Measurements from ENCODE around the gene LRRC75A.

The LRRC75A gene

DNA sequence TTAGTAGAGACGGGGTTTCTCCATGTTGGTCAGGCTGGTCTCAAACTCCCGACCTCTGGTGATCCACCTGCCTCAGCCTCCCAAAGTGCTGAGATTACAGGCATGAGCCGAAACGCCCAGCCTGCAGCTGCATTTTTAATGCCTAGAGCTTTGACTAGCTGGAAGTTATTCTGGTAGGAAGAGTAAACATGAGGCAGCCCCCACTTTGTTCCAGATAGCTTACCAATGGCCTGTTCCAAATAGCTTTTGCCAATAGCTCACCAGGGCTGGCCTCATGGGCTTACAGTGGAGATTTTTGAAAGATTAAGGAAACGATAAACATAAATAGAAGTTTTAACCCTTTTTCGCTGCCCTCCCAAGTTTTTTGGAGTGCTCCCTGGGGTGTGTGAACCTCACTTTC, 66.8 kb downstream of the LRRC75A start:
- H3K27me3 ChIP-seq (ENCODE audit: control insufficient read depth, insufficient read depth, low read length, poor library complexity, severe bottlenecking) = no peaks in the 10 kb centered on the region
- WGBS, 2 experiments = 77 to 78% methylated on average over 6 of the region's 6 CpGs
- H3K4me1 ChIP-seq (ENCODE audit: control insufficient read depth, insufficient read depth, low read length) = no peaks in the 10 kb centered on the region
- no peaks in the 10 kb centered on the region for H3K36me3 ChIP-seq (ENCODE audit: control insufficient read depth, insufficient read depth, low read length)
- no peaks in the 10 kb centered on the region for H3K9me3 ChIP-seq (ENCODE audit: control insufficient read depth, low read length)
- no peak overlapping the region for H3K27ac ChIP-seq (ENCODE audit: insufficient read depth, low read depth, low read length, poor library complexity, severe bottlenecking)
- H3K4me3 ChIP-seq (ENCODE audit: insufficient read depth, low read depth, low read length) = no peak overlapping the region

DNA sequence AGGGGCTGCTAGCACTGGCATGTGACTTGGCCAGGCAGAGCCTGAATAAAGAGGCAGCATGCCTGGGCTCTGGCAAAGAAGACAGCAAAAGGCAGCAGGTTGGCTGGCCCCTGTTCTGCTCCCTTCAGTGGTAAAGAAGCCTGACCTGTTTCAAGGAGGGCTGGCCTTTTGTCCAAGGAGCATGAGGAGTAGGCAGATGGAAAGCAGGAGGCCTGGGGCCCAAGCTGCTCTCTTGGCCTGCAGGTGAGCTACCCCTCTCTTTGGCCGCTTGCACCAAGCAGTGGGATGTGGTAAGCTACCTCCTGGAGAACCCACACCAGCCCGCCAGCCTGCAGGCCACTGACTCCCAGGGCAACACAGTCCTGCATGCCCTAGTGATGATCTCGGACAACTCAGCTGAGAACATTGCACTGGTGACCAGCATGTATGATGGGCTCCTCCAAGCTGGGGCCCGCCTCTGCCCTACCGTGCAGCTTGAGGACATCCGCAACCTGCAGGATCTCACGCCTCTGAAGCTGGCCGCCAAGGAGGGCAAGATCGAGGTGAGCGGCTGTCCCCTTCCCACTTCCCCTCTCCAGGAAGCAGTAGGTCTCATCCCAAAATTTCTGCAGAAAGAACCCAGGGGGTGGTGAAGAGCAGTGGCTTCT, 68.6 kb downstream of the LRRC75A start:
- no peaks in the 10 kb centered on the region for H3K36me3 ChIP-seq (ENCODE audit: control insufficient read depth, insufficient read depth, low read length)
- peaks cover 8% of the 10 kb centered on the region for H3K4me1 ChIP-seq (ENCODE audit: control insufficient read depth, insufficient read depth, low read length)
- no peaks in the 10 kb centered on the region for H3K27me3 ChIP-seq (ENCODE audit: control insufficient read depth, insufficient read depth, low read length, poor library complexity, severe bottlenecking)
- H3K9me3 ChIP-seq (ENCODE audit: control insufficient read depth, low read length) = no peaks in the 10 kb centered on the region
- 92 to 93% methylated on average over 10 of the region's 10 CpGs for WGBS, 2 experiments
- no peak overlapping the region for H3K4me3 ChIP-seq (ENCODE audit: insufficient read depth, low read depth, low read length)
- H3K27ac ChIP-seq (ENCODE audit: insufficient read depth, low read depth, low read length, poor library complexity, severe bottlenecking) = no peak overlapping the region

DNA sequence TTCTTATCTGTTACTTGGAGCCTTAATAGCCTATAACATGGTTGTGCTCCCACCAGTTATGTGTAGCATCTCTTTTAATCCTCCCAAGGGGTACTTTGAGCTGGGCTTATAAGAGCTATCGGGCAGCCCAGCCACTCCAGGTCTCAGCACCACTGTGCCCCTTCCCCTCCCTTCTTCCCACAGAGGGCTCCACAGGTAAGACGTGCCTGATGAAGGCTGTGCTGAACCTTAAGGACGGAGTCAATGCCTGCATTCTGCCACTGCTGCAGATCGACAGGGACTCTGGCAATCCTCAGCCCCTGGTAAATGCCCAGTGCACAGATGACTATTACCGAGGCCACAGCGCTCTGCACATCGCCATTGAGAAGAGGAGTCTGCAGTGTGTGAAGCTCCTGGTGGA, 69.6 kb downstream of the LRRC75A start:
- no peaks in the 10 kb centered on the region for H3K36me3 ChIP-seq (ENCODE audit: control insufficient read depth, insufficient read depth, low read length)
- WGBS, 2 experiments = 88 to 91% methylated on average over 7 of the region's 7 CpGs
- no peaks in the 10 kb centered on the region for H3K9me3 ChIP-seq (ENCODE audit: control insufficient read depth, low read length)

GRCh38 chr17:16419929-16420271, 72.1 kb downstream of the LRRC75A start:
- no peaks in the 10 kb centered on the region for H3K36me3 ChIP-seq (ENCODE audit: control insufficient read depth, insufficient read depth, low read length)
- WGBS, 2 experiments = 94 to 95% methylated on average over 10 of the region's 10 CpGs
- peaks cover 8% of the 10 kb centered on the region for H3K4me1 ChIP-seq (ENCODE audit: control insufficient read depth, insufficient read depth, low read length)
- no peak overlapping the region for H3K4me3 ChIP-seq (ENCODE audit: insufficient read depth, low read depth, low read length)
- no peaks in the 10 kb centered on the region for H3K27me3 ChIP-seq (ENCODE audit: control insufficient read depth, insufficient read depth, low read length, poor library complexity, severe bottlenecking)
- no peak overlapping the region for H3K27ac ChIP-seq (ENCODE audit: insufficient read depth, low read depth, low read length, poor library complexity, severe bottlenecking)
- no peaks in the 10 kb centered on the region for H3K9me3 ChIP-seq (ENCODE audit: control insufficient read depth, low read length)

More for the DNA sequence above, 69.6 kb downstream of the LRRC75A start:
- H3K27ac ChIP-seq (ENCODE audit: insufficient read depth, low read depth, low read length, poor library complexity, severe bottlenecking) = no peak overlapping the region
- peaks cover 8% of the 10 kb centered on the region for H3K4me1 ChIP-seq (ENCODE audit: control insufficient read depth, insufficient read depth, low read length)
- no peaks in the 10 kb centered on the region for H3K27me3 ChIP-seq (ENCODE audit: control insufficient read depth, insufficient read depth, low read length, poor library complexity, severe bottlenecking)
- H3K4me3 ChIP-seq (ENCODE audit: insufficient read depth, low read depth, low read length) = no peak overlapping the region

DNA sequence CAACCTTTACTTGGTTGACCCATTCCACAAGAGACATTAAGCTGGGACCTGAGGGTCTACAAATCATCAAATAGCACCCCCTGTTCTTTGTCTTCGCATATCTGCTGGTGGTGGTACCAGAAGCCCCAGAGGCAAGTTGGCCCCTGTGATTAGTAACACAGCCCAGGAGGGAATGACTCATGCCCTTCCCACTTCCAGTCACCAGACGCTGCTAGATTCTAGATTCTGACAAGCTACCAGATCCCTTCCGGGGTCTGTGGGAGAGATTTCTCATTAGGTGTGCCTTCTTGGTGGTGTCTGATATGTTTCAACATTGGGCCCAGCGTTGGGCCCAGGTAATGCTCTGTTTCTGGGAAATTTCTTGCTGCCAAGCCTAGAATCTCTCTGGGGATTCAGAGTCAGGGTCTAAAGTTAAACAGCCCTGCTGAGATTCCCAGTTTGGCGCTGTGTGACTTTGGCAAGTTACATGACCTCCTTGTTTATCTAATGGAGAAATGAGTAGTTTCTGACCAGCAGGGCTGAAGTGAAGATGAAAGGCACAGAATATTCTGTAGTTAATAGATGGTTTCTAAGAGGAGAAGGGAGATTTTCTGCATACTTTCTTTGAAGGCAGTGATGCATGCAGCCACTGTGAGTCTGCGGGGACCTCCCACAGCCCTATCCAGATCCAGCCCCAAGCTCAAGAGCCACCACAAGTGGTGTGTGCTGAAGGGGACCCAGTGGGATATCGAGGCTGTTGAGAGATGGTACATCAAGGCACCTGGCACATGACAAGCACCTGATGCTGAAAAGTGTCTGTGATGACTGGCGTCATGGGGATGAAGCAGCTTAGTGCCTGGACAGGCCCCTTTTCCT, 72.7 kb downstream of the LRRC75A start:
- WGBS, 2 experiments = 83 to 86% methylated on average over 8 of the region's 8 CpGs

GRCh38 chr17:16418685-16419068, 73.3 kb downstream of the LRRC75A start:
- Histone ChIP-seq H3K4me3 (ENCODE audit: insufficient read depth, low read depth, low read length) (no peak overlapping the region), H3K36me3 (ENCODE audit: control insufficient read depth, insufficient read depth, low read length) (no peaks in the 10 kb centered on the region), H3K4me1 (ENCODE audit: control insufficient read depth, insufficient read depth, low read length) (peaks cover 8% of the 10 kb centered on the region), H3K9me3 (ENCODE audit: control insufficient read depth, low read length) (no peaks in the 10 kb centered on the region), H3K27ac (ENCODE audit: insufficient read depth, low read depth, low read length, poor library complexity, severe bottlenecking) (no peak overlapping the region), H3K27me3 (ENCODE audit: control insufficient read depth, insufficient read depth, low read length, poor library complexity, severe bottlenecking) (no peaks in the 10 kb centered on the region)
- 91 to 93% methylated on average over 1 of the region's 2 CpGs for WGBS, 2 experiments

More for the DNA sequence above, 72.7 kb downstream of the LRRC75A start:
- no peaks in the 10 kb centered on the region for H3K36me3 ChIP-seq (ENCODE audit: control insufficient read depth, insufficient read depth, low read length)
- H3K27me3 ChIP-seq (ENCODE audit: control insufficient read depth, insufficient read depth, low read length, poor library complexity, severe bottlenecking) = no peaks in the 10 kb centered on the region
- no peaks in the 10 kb centered on the region for H3K9me3 ChIP-seq (ENCODE audit: control insufficient read depth, low read length)
- H3K27ac ChIP-seq (ENCODE audit: insufficient read depth, low read depth, low read length, poor library complexity, severe bottlenecking) = no peak overlapping the region
- H3K4me3 ChIP-seq (ENCODE audit: insufficient read depth, low read depth, low read length) = no peak overlapping the region
- H3K4me1 ChIP-seq (ENCODE audit: control insufficient read depth, insufficient read depth, low read length) = peaks cover 8% of the 10 kb centered on the region

- Histone ChIP-seq H3K9me3 (ENCODE audit: control insufficient read depth, low read length) (no peaks in the 10 kb centered on the region), H3K36me3 (ENCODE audit: control insufficient read depth, insufficient read depth, low read length) (no peaks in the 10 kb centered on the region), H3K4me1 (ENCODE audit: control insufficient read depth, insufficient read depth, low read length) (peaks cover 8% of the 10 kb centered on the region), H3K4me3 (ENCODE audit: insufficient read depth, low read depth, low read length) (no peak overlapping the region), H3K27me3 (ENCODE audit: control insufficient read depth, insufficient read depth, low read length, poor library complexity, severe bottlenecking) (no peaks in the 10 kb centered on the region), H3K27ac (ENCODE audit: insufficient read depth, low read depth, low read length, poor library complexity, severe bottlenecking) (no peak overlapping the region)
- WGBS, 2 experiments = 88 to 94% methylated on average over 7 of the region's 7 CpGs
Observed at GRCh38 chr17:16417896-16418684, 73.9 kb downstream of the LRRC75A start.

DNA sequence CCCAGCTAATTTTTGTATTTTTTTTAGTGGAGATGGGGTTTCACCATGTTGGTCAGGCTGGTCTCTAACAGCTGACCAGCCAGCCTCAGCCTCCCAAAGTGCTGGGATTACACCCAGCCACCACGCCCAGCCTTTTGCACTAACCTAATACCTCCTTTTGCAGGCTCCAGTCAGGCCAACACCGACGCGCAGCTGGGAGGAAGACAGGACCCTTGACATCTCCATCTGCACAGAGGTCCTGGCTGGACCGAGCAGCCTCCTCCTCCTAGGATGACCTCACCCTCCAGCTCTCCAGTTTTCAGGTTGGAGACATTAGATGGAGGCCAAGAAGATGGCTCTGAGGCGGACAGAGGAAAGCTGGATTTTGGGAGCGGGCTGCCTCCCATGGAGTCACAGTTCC, 74.6 kb downstream of the LRRC75A start:
- no peak overlapping the region for H3K27ac ChIP-seq (ENCODE audit: insufficient read depth, low read depth, low read length, poor library complexity, severe bottlenecking)
- 91 to 95% methylated on average over 7 of the region's 7 CpGs for WGBS, 2 experiments
- H3K4me1 ChIP-seq (ENCODE audit: control insufficient read depth, insufficient read depth, low read length) = peaks cover 8% of the 10 kb centered on the region
- no peaks in the 10 kb centered on the region for H3K9me3 ChIP-seq (ENCODE audit: control insufficient read depth, low read length)
- H3K4me3 ChIP-seq (ENCODE audit: insufficient read depth, low read depth, low read length) = no peak overlapping the region
- H3K36me3 ChIP-seq (ENCODE audit: control insufficient read depth, insufficient read depth, low read length) = no peaks in the 10 kb centered on the region
- H3K27me3 ChIP-seq (ENCODE audit: control insufficient read depth, insufficient read depth, low read length, poor library complexity, severe bottlenecking) = no peaks in the 10 kb centered on the region

- no peak within 1 kb of the TSS for H3K27ac ChIP-seq (ENCODE audit: insufficient read depth, low read depth, low read length, poor library complexity, severe bottlenecking)
- no peak within 1 kb of the TSS for H3K4me3 ChIP-seq (ENCODE audit: insufficient read depth, low read depth, low read length)
- no peaks in the 10 kb centered on the region for H3K9me3 ChIP-seq (ENCODE audit: control insufficient read depth, low read length)
- 41 to 44% methylated on average over 21 of the region's 21 CpGs for WGBS, 2 experiments
- H3K27me3 ChIP-seq (ENCODE audit: control insufficient read depth, insufficient read depth, low read length, poor library complexity, severe bottlenecking) = no peaks in the 10 kb centered on the region
- H3K4me1 ChIP-seq (ENCODE audit: control insufficient read depth, insufficient read depth, low read length) = peaks cover 8% of the 10 kb centered on the region
- no peaks in the 10 kb centered on the region for H3K36me3 ChIP-seq (ENCODE audit: control insufficient read depth, insufficient read depth, low read length)
Observed at GRCh38 chr17:16415031-16415924, 76.7 kb downstream of the LRRC75A start, which contains the start of gene TRPV2. TSS of gene TRPV2 (plus strand) at chr17:16415571. CDS start at chr17:16417669, 2,098 bp downstream.

Data from ectodermal cell (in vitro differentiated cells).